Measurements from ENCODE around the gene RAD50.
"Not testable (repeated sequence)": the region's sequence is repeated elsewhere in the genome, so short reads cannot be mapped to it uniquely, and the experiment has no call there.

RAD50 gene

DNA sequence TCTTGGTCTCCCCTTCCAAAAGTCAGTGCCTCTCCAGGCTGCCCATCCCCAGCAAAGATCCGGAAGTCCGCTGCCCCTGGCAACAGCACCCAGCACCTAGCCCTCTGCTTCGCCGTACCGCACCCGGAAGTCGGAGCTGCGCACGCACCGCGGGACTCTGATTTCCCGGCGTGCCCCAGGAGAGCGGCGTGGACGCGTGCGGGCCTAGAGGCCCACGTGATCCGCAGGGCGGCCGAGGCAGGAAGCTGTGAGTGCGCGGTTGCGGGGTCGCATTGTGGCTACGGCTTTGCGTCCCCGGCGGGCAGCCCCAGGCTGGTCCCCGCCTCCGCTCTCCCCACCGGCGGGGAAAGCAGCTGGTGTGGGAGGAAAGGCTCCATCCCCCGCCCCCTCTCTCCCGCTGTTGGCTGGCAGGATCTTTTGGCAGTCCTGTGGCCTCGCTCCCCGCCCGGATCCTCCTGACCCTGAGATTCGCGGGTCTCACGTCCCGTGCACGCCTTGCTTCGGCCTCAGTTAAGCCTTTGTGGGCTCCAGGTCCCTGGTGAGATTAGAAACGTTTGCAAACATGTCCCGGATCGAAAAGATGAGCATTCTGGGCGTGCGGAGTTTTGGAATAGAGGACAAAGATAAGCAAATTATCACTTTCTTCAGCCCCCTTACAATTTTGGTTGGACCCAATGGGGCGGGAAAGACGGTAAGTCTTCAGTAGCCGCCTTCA lies at the start of gene RAD50:
Gene RAD50 (plus strand): TSS at position 215 of the 715 bp plus-strand sequence. CDS start 348 bp downstream, at position 563.
- DNase-seq, result peak; percentile 67

DNA sequence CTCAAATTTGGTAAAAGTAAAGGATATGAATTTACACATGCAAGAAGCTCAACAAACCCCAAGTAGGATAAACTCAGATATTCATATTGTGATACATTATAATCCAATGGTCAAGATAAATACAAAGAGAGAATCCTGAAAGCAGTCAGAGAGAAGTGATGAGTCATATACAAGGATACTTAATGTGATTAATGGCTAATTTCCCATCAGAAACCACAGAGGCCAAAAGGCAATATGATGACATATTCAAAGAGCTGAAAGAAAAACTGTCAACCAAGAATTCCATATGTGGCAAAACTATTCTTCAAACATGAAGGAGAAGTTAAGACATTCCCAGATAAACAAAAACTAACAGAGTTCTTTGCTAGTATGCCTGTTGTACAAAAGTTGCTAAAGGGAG lies 46.7 kb upstream of the RAD50 start:
- no peak for DNase-seq

- not testable (repeated sequence) for DNase-seq
Observed at GRCh38 chr5:132513618-132514336, 43.0 kb upstream of the RAD50 start.

DNA sequence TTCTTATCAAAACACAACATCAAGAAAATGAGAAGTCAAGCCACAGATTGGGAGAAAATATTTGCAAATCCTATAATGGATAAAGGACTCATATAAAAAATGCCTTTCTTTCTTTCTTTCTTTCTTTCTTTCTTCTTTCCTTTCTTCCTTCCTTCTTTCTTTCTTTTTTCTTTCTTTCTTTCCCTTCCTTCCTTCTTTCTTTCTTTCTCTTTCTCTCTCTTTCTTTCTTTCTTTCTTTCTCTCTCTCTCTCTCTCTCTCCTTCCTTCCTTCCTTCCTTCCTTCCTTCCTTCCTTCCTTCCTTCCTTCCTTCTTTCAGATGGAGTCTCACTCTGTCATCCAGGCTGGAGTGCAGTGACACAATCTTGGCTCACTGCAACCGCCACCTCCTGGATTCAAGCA lies 34.7 kb upstream of the RAD50 start:
- not testable (repeated sequence) for DNase-seq

GRCh38 chr5:132524877-132525276 lies 31.9 kb upstream of the RAD50 start:
- DNase-seq, result not testable (repeated sequence)

DNA sequence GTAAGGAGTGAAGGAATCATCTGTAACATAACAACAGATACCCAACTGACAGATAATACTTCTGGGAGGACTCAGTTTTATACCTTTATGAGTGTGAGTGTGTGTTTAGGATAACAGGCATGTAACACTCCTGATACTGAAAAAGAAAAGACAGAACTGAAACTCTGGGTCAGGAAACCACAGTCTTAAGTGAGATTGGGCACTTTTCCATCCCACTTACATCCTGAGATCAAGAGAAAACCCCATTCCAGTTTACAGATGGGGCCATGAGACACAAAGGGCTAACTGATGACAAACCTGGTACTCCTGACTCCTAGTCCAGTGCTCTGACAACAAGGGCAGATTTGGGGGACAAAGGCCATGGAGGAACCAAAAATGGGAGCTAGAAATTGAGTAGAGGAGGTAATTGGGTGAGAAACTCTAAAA lies 31.5 kb upstream of the RAD50 start:
- DNase-seq, result no peak

DNA sequence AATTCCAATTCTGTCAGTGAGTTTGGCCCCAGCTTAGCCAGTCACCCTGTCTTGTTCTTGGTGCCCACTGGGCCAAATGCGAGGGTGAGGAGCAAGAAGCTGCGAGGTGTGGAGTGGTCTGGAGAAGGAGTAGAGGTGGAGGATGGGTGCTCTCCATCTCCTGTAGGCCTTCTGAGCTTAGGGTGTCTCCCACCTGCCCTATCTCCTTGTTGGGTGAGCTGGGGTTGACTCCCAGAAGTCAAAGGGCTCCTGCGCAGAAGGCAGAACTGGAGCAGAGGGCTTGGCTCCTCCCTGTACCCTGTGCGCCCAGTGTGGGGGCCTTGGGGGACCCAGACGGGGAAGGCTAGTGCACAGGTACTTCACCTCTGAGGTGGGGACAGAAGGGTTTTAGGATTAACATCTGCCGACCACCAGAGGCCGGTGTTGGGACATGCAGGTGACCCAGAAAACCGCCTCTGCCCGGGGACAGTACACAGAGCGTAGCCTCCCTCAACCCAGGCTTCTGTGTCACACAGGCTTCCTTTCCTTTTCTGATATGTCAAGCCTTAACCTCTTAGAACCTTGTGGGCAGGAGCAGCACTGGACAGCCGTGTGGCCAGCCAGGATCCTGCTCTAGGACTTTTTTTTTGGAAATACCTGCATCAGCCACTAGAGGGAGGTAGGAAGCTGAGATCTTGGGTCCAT lies 30.3 kb upstream of the RAD50 start:
- DNase-seq, result peak; percentile 15

GRCh38 chr5:132526974-132527564 lies 29.7 kb upstream of the RAD50 start:
- no peak for DNase-seq

DNA sequence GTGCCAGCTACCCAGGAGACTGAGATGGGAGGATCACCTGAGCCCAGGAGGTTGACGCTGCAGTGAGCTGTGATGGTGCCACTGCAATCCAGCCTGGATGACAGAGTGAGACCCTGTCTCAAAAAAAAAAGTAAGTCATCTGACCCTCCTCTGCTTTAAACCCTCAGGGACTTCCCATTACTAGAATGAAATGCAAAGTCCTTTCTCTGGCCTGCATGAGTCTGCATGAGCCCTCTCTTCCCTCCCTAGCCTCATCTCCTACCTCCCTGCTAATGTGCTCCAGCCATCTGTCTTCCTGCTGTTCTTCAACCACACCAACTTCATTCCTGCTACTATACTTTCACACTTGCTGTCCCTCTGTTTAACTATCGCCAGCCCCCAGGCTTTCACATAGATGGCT lies 28.8 kb upstream of the RAD50 start:
- no peak for DNase-seq

GRCh38 chr5:132528866-132529634 lies 27.7 kb upstream of the RAD50 start:
- DNase-seq, result no peak

GRCh38 chr5:132530946-132531345 lies 25.8 kb upstream of the RAD50 start:
- no peak for DNase-seq

DNA sequence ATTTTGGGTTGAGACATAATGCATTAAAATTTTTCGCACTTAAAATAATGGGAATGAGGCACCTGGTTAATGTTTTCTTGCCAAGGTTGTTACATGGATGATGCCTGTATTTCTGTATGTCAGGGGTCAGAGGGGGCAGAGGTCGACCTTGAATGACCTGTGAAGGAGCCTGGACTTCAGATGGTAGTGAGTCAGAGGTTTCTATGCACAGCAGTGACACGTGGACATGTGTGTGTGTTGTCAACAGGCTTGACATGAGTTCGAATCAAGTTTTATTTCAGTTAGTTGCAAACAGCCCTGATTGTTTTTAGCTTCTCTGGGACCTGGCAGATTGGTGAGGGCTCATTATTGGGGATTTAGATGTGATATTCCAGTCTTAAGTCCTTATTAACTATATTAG lies 17.1 kb upstream of the RAD50 start:
- DNase-seq, result no peak

- no peak for DNase-seq
Observed at GRCh38 chr5:132540149-132540548, 16.6 kb upstream of the RAD50 start.

DNA sequence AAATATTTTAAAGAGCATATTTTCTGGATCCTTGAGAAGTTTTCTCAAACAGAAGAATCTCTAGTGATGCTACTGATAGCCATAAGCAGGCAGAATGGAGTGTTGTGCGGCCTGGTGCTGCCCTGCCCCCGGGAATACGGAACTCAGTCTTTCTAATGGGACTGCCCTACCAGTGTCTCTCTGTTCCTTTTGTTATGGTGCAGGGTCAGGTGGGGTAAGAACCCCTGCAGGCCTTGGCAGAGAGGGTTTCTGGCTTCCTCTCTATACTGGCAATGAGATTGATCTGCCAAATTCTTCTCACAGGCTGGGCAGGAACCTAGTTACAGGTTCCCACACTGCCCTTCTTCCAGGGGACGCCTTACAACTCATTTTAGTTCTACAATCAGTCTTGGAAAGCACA lies 16.0 kb upstream of the RAD50 start:
- DNase-seq, result no peak

DNA sequence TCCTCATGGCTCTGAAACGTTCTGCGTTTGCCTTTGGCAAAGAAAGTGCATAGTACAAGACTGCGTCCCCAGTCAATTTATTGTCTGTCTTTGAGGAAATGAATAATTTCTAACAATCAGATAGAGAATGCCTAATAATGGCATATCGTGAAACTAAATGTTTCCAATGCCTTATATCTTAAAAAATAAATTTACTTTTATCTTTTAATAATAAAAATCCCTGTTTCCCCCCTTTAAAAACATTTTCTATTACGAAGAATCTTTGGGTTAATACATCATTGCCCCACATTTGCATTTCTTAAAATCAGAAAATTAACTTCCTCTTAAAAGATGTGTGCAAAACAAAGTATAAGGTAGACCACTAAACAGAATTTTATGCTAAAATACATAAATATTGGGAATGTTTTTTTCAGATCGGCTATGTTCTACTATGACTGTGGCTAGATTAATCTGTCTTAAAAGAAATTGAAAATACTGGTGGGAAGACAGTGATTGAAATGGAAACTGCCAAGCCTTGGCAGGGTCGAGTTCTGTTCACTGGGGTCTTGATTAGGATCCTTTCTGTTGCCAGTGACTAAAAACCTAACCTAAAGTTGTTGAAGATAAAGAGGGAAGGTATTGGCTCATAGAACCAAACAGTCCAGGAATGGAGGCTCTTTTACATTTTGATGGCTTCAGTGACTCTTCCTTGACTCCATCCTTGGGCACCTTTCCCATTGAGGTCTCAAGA lies 13.1 kb upstream of the RAD50 start, which contains the start of gene IL5:
Gene IL5 (minus strand): TSS at position 51 of the 730 bp plus-strand sequence. CDS start 44 bp downstream, at position 7.
- no peak for DNase-seq

DNA sequence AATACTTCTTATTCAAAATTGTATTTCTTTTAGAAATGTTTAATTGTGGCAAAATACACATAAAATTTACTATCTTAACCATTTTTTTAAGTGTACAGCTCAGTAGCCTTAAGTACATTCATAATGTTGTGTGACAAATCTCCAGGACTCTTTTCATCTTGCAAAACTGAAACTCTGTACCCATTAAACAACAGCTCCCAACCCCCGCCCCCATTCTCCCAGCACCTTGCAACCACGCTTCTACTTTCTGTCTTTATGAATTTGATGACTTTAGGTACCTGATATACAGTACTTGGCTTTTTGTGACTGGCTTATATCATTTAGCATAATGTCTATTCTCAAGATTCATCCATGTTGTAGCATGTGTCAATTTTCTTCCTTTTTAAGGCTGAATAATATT lies 10.7 kb upstream of the RAD50 start:
- no peak for DNase-seq

DNA sequence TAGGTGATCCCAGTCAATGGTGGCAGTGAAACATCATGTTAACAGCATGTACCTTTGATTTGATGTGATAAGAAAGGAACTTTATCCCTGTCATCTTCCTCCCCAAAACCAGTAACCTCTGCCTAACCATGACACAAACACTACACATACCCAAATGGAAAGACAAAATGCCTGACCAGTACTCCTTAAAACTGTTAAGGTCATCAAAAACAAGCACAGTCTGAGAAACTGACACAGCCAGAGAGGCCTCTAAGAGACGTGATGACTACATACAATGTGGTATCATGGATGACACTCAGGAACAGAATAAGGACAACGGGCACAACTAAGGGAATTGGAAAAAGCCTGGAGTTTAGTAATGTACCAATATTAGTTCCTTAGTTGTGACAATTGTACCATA lies 9.5 kb upstream of the RAD50 start:
- DNase-seq, result no peak

DNA sequence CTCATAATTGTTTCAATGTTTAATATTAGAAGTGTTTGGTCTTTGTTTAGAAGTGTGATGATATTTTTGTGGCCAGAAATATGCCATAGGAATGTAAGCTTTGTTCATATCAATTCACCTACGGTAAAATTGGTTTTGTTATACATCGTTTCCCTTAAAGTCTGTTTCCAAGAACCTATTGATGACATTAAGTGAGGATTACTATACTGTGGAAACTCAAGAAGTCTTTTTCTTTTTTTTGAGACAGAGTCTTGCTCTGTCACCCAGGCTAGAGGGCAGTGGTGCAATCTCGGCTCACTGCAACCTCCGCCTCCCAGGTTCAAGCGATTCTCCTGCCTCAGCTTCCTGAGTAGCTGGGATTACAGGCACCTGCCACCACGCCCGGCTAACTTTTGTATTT lies 7.9 kb upstream of the RAD50 start:
- DNase-seq, result not testable (repeated sequence)

GRCh38 chr5:132549576-132549975 lies 7.2 kb upstream of the RAD50 start:
- no peak for DNase-seq

DNA sequence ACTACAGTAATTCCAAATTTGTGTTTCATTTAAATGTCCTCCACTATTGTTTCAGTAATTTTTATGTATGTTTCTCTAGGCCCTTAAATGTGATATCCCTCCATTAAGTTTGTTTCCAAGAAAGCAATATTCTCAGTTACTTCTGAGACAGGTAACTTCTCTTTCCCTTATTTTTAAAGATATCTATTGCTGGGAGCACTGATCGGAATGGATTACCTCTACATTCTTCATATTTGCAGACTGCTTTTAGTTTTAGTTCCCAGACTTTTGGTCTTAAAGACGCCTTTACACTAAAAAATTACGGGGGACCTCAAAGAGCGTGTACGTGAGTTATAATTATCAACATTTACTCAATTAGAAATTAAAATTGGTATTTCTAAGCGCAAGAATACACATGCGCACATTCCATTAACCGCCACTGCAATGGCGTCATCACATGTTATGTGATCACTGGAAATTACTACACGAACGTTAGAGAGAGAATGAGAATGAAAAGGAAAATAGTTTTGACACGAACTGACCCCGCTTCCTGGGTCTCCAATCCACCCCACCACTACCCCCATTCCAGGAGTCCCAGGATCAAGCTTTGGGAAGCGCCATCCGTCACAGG lies 519 bp upstream of the RAD50 start:
- no peak for DNase-seq

- no peak for DNase-seq
Observed at GRCh38 chr5:132557478-132558172, 848 bp downstream of the RAD50 start.
